ENCODE data around the gene COG8.

GRCh38 chr16:69326172-69326873 is 13.0 kb downstream of the COG8 start:
- TF ChIP-seq CTCF (IDR thresholded peaks at IDR 0.05; ENCODE audit: control extremely low read depth in 1 of 3, insufficient read depth in 1 of 3, low read depth in 1 of 3, low read length in 3 of 3): no peak
- peak in 1 of 2 experiments; percentile 45; a peak in 1 of 3 replicates for TF ChIP-seq POLR2A (IDR thresholded peaks at IDR 0.05; ENCODE audit: control extremely low read depth in 1 of 2, low read depth in 2 of 2, low read length in 2 of 2)
- no peak for TF ChIP-seq EZH2 (IDR thresholded peaks at IDR 0.05; ENCODE audit: low read depth, low read length, severe bottlenecking)
- TF ChIP-seq NANOG (IDR thresholded peaks at IDR 0.05; ENCODE audit: insufficient read depth, low read depth, low read length, poor library complexity, severe bottlenecking): no peak
